A549 treated with DMSO at 1 μM for 4 hours (cell line): ENCODE data around the gene FDPS. TPM values are rescaled to one million over a fixed set of nuclear protein-coding genes. Genes with fewer than 3 reads are reported as not detected.

Experiments used
- total RNA-seq: library from RNA; stranded (reverse); fragments of 200-300 nt; extraction: Qiagen RNA extraction; gene quantifications from 5 replicates; pipeline ENCODE4 v1.2.3, GENCODE V29; 2022; ENCODE audit warnings: low read depth

Gene FDPS
- 161 to 196 TPM (median 162 TPM) in 5 replicates for total RNA-seq

DNA sequence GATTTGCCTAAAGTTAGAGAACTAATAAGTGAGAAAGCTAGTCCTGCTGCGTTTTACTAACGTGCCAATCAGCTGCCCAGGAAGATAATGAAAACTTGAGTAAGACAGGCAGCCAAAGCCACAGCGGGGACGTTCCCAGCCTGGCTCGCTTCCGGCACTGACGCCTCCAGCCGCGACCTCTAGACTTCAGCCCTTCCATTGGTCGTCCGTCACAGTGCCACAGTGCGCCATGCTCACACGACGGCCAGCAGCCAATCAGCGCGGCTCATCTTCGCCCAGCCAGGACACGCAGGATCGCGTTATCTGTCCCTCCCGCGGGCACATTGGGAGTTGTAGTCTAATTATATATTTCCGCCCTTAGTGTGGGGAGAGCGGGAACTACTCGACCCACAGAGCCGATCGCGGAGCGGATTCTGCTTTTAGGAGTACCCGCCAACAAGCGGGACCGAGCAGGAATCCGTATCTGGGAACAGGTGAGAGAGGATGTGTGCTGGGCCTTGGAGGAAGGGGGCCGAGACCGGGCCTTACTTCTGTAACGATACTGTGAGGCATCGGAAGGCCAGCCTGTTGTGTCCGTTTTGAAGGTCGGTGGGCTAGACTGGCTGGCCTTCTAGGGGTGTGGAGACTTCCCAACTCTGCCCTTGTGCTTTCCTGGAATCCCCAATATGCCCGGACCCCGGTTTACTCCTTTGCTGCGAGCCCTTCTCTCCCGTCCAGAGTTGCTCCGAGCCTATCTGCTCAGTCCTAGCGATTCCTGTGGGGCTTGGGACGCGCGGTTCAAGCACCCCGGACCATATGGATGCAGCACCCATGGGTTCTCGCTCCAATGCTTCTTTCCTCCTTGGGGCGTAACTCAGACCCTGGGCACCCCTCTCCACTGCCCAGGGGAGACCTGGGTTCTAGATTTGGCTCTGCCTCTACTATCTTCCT lies at the start of gene FDPS:
FDPS (plus strand) TSS at position 374 of the 930 bp plus-strand sequence. CDS start 924 bp downstream, outside the sequence.

DNA sequence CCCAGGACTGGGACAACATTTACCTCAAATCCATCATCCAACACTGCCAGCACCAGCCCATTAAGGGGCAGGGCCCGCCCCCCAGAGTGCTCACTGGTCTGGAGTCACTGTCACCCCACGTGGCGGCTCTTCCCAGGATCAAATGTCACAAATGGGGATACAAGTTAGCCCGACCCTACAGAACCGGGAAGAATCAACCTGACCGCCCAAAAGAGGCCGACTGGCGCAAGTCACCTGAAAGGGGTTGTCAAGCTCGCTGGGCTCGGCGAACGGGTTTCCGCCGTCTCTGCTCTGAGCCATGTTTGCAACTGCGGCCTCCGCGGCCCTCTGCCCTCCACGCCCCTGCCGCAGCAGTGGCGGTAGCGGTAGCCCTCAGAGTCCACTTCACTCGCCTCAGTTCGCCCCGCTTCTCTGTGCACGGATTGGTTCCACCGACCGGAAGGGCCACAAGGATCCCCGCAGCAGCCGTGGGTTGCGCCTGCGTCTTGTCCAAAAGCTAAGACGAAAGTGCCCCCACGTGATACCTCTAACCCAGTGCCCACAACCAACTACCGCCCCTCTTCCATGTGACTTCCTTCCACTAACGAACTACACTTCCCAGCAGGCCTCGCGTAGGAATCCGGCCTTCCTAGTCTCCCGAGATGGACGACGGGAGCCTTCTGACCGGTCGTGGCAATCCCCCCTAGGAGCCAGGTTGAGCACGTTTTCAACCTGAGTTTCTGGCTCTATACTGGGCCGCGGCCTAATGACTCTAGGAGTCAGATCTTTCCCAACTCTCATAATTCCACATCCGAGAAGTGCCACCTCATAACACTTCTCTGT lies 46.6 kb upstream of the FDPS start, which contains the start of gene SCAMP3:
SCAMP3 (minus strand) TSS at position 509 of the 822 bp plus-strand sequence; CDS start at position 300, 209 bp downstream.

DNA sequence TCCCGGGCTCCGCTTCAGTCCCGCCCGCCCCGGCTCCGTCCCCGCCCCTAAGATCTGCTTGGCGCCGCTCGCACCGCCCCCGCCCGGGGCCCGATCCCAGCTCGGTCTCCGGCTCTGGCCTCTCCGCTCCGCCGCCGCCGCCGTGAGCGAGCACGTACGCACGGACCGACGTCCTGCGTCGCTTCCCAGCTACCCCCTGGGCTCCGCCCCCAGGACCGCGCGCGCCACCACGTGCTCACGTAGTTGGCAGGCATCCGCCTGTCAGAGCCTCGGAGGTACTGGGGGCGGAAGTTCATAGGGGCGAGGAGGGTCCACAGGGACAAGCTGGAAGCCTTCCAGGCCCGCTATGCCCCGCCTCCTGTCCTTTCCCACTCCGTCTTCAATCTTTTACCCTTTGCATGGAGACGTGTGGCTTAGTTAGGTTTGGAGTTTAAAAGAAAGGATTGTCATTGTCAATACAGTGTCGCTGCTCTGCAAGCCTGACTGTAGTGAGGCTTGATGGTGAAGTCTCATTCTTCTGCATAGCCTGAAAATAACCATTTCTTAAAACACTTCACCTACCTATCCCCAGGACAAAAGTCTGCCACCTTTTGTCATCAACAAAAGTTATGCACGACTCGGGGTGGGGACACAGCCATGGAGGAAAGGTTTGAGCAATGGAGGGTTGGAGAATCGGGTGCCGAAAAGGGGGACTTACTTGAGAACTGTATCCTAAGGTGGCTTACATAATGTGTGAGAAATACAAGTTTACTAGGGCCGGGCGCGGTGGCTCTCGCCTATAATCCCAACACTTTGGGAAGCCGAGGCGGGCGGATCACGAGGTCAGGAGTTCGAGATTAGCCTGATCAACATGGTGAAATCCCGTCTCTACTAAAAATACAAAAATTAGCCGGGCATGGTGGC lies 35.1 kb upstream of the FDPS start, which contains the start of gene CLK2:
CLK2 (minus strand) TSS at position 162 of the 903 bp plus-strand sequence. CDS start 2,527 bp downstream, outside the sequence.

DNA sequence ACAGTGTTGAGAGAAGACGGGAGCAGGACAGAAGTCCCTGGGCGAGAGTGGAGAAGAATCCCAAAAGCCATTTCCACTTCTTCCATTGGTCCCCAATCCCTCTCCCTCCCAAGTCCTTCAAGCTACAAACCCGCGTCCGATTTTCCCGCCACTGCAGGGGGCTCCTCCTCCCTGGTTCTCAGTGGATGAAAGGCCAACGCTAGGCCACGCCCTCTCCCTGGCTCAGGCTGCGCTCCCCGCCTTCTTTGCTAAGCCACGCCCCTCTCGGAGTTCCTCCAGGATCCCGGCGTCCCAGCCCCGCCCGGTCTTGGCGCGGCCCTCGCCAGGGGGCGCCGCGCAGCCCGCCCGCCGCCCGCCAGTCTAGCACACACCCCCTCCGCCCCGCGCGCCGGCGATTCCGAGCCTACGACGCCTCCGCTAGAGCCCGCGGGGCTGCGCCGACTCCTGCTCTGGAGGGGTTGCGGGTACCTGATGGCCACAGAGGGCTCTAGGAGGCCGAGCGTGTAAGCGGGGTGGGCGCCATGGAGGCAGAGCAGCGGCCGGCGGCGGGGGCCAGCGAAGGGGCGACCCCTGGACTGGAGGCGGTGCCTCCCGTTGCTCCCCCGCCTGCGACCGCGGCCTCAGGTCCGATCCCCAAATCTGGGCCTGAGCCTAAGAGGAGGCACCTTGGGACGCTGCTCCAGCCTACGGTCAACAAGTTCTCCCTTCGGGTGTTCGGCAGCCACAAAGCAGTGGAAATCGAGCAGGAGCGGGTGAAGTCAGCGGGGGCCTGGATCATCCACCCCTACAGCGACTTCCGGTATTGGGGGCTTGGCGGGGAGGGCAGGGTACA lies 31.4 kb upstream of the FDPS start, which contains the start of gene HCN3:
HCN3 (plus strand) TSS at position 394 of the 832 bp plus-strand sequence; CDS start at position 522, 128 bp downstream.

DNA sequence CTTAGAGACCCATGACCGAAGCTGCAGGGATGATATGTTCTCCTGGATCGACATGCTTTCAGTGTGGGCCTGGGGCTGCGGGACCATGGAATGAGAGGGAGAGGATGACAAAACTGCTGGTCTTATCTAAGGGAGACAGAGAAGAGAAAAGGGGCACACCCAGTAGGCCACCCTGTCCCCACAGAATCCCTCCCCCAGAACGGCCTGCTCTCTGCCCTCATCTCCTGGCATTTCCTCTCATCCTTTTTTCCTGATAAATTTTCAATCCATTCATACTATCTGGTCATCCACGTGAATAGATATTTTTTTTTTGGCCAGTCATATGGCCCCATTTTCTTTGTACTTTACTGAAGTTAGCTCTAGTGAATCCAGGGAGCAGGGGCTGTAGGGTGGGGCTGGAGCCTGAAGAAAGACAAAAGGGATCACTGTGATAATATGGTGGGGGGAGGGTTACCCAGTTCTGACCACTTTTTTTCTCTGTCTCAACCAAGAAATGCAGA lies 7.3 kb upstream of the FDPS start, which contains the start of gene PKLR:
PKLR (minus strand) TSS at position 97 of the 500 bp plus-strand sequence; CDS start at position 54, 43 bp downstream.

DNA sequence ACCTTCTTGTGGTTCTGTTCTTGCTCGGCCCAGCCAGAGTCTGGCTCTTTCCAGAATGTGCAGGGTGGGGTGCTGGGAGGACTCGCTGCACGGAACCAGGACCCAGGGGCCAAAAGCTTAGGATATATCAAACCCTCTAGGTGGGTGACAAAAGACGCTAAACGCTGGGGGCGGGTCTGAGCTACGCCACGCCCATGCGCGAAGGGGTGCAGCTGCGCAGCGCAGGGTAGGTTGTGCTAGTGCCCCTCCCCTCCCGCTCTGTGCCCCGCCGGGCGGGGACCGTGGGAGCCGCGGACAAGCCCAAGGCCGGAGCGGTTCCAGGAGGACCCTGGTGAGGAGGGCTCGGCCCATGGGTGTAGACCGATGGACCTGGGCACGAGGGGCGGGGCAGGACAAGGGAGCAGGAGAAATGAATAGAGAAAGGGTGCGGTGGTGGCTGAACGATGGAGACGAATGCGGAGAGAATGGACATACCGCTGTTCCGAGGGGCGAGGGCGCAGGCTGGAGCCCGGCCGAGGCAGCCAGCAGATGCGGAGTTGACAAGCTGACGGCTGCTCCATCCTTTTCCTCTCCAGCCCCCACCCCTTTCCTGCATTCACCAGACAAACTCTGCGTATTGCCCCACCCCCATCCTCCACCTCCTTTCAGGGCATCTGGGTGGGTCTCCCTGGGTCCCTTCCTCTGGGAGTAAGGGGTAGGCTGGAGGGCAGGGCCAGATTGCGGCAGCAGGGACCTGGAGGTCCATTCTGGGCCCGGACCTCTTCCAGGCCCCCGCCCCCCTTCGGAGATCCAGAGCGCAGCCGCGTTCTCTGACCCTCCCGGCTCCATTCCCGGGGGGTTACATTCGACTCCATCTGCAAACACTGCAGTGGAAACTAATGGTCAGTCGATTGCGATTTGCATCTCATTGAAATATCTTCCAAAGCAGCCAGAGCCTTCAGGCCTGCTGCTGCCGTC lies 12.3 kb downstream of the FDPS start, which contains the start of gene RUSC1:
RUSC1 (plus strand) TSS at position 234 of the 957 bp plus-strand sequence. CDS start 880 bp downstream, outside the sequence.

Other genes starting within 250 kb of the FDPS start
- gene EFNA4, start 245.1 kb upstream of the FDPS start, total RNA-seq = 7.3 to 9.0 TPM (median 8.4 TPM) in 5 replicates
- 3.7 to 5.6 TPM (median 4.2 TPM) in 5 replicates for gene EFNA3, start 230.0 kb upstream of the FDPS start, total RNA-seq
- gene EFNA1, start 181.0 kb upstream of the FDPS start, total RNA-seq = 30.6 to 50.0 TPM (median 37.3 TPM) in 5 replicates
- 34.2 to 39.1 TPM (median 35.5 TPM) in 5 replicates for gene SLC50A1, start 173.0 kb upstream of the FDPS start, total RNA-seq
- 78.1 to 102 TPM (median 91.3 TPM) in 5 replicates for gene DPM3, start 168.3 kb upstream of the FDPS start, total RNA-seq
- 226 to 250 TPM (median 230 TPM) in 5 replicates for gene KRTCAP2, start 135.6 kb upstream of the FDPS start, total RNA-seq
- gene TRIM46, start 135.0 kb upstream of the FDPS start, total RNA-seq = 1.3 to 1.8 TPM (median 1.4 TPM) in 5 replicates
- 7.5 to 9.9 TPM (median 9.4 TPM) in 5 replicates for gene THBS3, start 101.0 kb upstream of the FDPS start, total RNA-seq
- gene MTX1, start 100.2 kb upstream of the FDPS start, total RNA-seq = 67.2 to 74.0 TPM (median 72.4 TPM) in 5 replicates
- 28.1 to 40.5 TPM (median 34.2 TPM) in 5 replicates for gene ENTREP3, start 53.4 kb upstream of the FDPS start, total RNA-seq
- gene SCAMP3, start 46.5 kb upstream of the FDPS start, total RNA-seq = 105 to 133 TPM (median 125 TPM) in 5 replicates
- gene CLK2, start 35.4 kb upstream of the FDPS start, total RNA-seq = 18.1 to 31.1 TPM (median 29.0 TPM) in 5 replicates
- 3.0 to 5.4 TPM (median 5.3 TPM) in 5 replicates for gene HCN3, start 31.4 kb upstream of the FDPS start, total RNA-seq
- gene PKLR, start 7.4 kb upstream of the FDPS start, total RNA-seq = 0.03 TPM in 1 of 5 replicates, not detected in the others
- gene RUSC1, start 12.0 kb downstream of the FDPS start, total RNA-seq = 42.4 to 52.9 TPM (median 48.9 TPM) in 5 replicates